IMR-90 (cell line): ENCODE results near the gene TCF12. TPM values are rescaled to one million over a fixed set of nuclear protein-coding genes. Genes with fewer than 3 reads are reported as not detected.

Experiments
- ATAC-seq: fragments of 200-7000 bp; cut with Tn5 transposase; 2 replicates; pipeline ENCODE4 v1.9.1; 2020; ENCODE audit warnings: low read depth, mild to moderate bottlenecking, moderate library complexity
- BruUV-seq: library from RNA; stranded (reverse); fragments of 400-500 nt; replicated peaks from 2 replicates; lab custom pipeline; 2021; lab: Mats Ljungman, UMichigan
- CTCF ChIA-PET: fragments of 300-600 bp; formaldehyde crosslinking; extraction: SDS; loops from one replicate; lab custom pipeline; 2021; ENCODE audit warnings: antibody characterized with exemption; lab: Yijun Ruan, JAX
- POLR2A ChIA-PET: fragments of 300-600 bp; sonication (Branson Sonifier 250); formaldehyde crosslinking; loops from one replicate; lab custom pipeline; 2022; ENCODE audit warnings: antibody characterized with exemption; ENCODE audit not compliant: unreplicated experiment; lab: Charles Lee
- DNase-seq: peaks from one replicate; pipeline ENCODE4 v3.0.0; 2013
- H2AFZ ChIP-seq: replicated peaks from 2 replicates; pipeline ENCODE3; 2013; ENCODE audit warnings: low read length, mild to moderate bottlenecking; ENCODE audit not compliant: poor library complexity
- H2AK5ac ChIP-seq: 2 replicates; pipeline ENCODE4 v1.6.1; 2013; ENCODE audit warnings: low read depth, low read length, inconsistent platforms
- H2AK9ac ChIP-seq: replicated peaks from 2 replicates; pipeline ENCODE3; 2013; ENCODE audit warnings: mild to moderate bottlenecking, low read depth, low read length, moderate library complexity; ENCODE audit not compliant: poor library complexity
- H2BK120ac ChIP-seq: 2 replicates; pipeline ENCODE4 v1.6.1; 2013; ENCODE audit warnings: low read depth, low read length, inconsistent platforms
- H2BK15ac ChIP-seq: 3 replicates; pipeline ENCODE4 v1.6.1; 2013; ENCODE audit warnings: low read depth, low read length, inconsistent platforms
- H2BK20ac ChIP-seq: 2 replicates; pipeline ENCODE4 v1.6.1; 2013; ENCODE audit warnings: low read depth, mild to moderate bottlenecking, inconsistent platforms, low read length, moderate library complexity
- H2BK5ac ChIP-seq: 2 replicates; pipeline ENCODE4 v1.6.1; 2013; ENCODE audit warnings: mild to moderate bottlenecking, low read depth, low read length, inconsistent platforms; ENCODE audit not compliant: poor library complexity, severe bottlenecking
- H3K14ac ChIP-seq: replicated peaks from 2 replicates; pipeline ENCODE4 v1.6.1; 2013; ENCODE audit warnings: low read depth, low read length, inconsistent platforms
- H3K18ac ChIP-seq: 2 replicates; pipeline ENCODE4 v1.6.1; 2013; ENCODE audit warnings: low read depth, low read length, control low read depth
- H3K23ac ChIP-seq: 2 replicates; pipeline ENCODE4 v1.6.1; 2013; ENCODE audit warnings: low read depth, low read length, inconsistent platforms
- H3K27ac ChIP-seq: 2 replicates; pipeline ENCODE4 v1.5.1; 2013; ENCODE audit warnings: mild to moderate bottlenecking, control low read depth, low read length; ENCODE audit not compliant: insufficient read depth
- H3K27me3 ChIP-seq: 2 replicates; pipeline ENCODE4 v1.6.1; 2013; ENCODE audit warnings: low read length; ENCODE audit not compliant: control insufficient read depth, insufficient read depth
- H3K36me3 ChIP-seq: 2 replicates; pipeline ENCODE4 v1.6.1; 2013; ENCODE audit warnings: low read length, mixed read lengths; ENCODE audit not compliant: control insufficient read depth, insufficient read depth
- H3K4ac ChIP-seq: 2 replicates; pipeline ENCODE4 v1.6.1; 2013; ENCODE audit warnings: low read depth, low read length, inconsistent platforms
- H3K4me1 ChIP-seq: 2 replicates; pipeline ENCODE4 v1.6.1; 2013; ENCODE audit warnings: low read length, mixed read lengths; ENCODE audit not compliant: control insufficient read depth, insufficient read depth
- H3K4me2 ChIP-seq: 2 replicates; pipeline ENCODE4 v1.6.1; 2013; ENCODE audit warnings: low read depth, mild to moderate bottlenecking, control low read depth, low read length, moderate library complexity
- H3K4me3 ChIP-seq: 2 replicates; pipeline ENCODE4 v1.5.1; 2013; ENCODE audit warnings: low read depth, mild to moderate bottlenecking, control low read depth, low read length, moderate library complexity; ENCODE audit not compliant: insufficient read depth
- H3K56ac ChIP-seq: 2 replicates; pipeline ENCODE4 v1.6.1; 2013; ENCODE audit warnings: low read length, inconsistent platforms; ENCODE audit not compliant: insufficient read depth; ENCODE audit errors: extremely low read depth
- H3K79me1 ChIP-seq, 2 experiments: 2 replicates each; pipeline ENCODE4 v1.6.1; 2013; ENCODE audit warnings: low read length in 2 of 2, inconsistent platforms in 1 of 2, low read depth in 1 of 2
- H3K9ac ChIP-seq: 2 replicates; pipeline ENCODE4 v1.6.1; 2013; ENCODE audit warnings: low read depth, low read length, control low read depth
- H3K9me1 ChIP-seq: 2 replicates; pipeline ENCODE4 v1.6.1; 2013; ENCODE audit warnings: low read length, inconsistent platforms; ENCODE audit not compliant: insufficient read depth
- H3K9me3 ChIP-seq: 2 replicates; pipeline ENCODE4 v1.6.1; 2013; ENCODE audit warnings: low read length; ENCODE audit not compliant: control insufficient read depth, insufficient read depth
- H4K20me1 ChIP-seq: 2 replicates; pipeline ENCODE4 v1.6.1; 2013; ENCODE audit warnings: low read length, inconsistent platforms; ENCODE audit not compliant: insufficient read depth
- H4K5ac ChIP-seq: 2 replicates; pipeline ENCODE4 v1.6.1; 2013; ENCODE audit warnings: mild to moderate bottlenecking, low read depth, low read length, control low read depth
- H4K8ac ChIP-seq, 2 experiments: 2 replicates each; pipeline ENCODE4 v1.6.1; 2013; ENCODE audit warnings: low read depth in 2 of 2, low read length in 2 of 2, control low read depth in 1 of 2, inconsistent platforms in 1 of 2
- H4K91ac ChIP-seq: 2 replicates; pipeline ENCODE4 v1.6.1; 2013; ENCODE audit warnings: low read depth, low read length, inconsistent platforms; ENCODE audit not compliant: insufficient read depth
- CEBPB ChIP-seq: IDR thresholded peaks from 2 replicates; pipeline ENCODE4 v1.6.1; 2012; ENCODE audit warnings: low read depth, low read length, improper control_type of control experiment
- ELK1 ChIP-seq: fragments of 150-350 bp; IDR thresholded peaks from 2 replicates; pipeline ENCODE4 v1.6.1; 2016; ENCODE audit warnings: low read depth, mild to moderate bottlenecking, low read length, moderate library complexity, borderline replicate concordance
- MAZ ChIP-seq: IDR thresholded peaks from 2 replicates; pipeline ENCODE4 v1.6.1; 2012; ENCODE audit warnings: low read depth, mild to moderate bottlenecking, low read length, improper control_type of control experiment, moderate library complexity, borderline replicate concordance
- NFE2L2 ChIP-seq: fragments of 150-350 bp; IDR thresholded peaks from 2 replicates; pipeline ENCODE4 v1.6.1; 2016; ENCODE audit warnings: low read depth, mild to moderate bottlenecking, low read length
- POLR2A ChIP-seq: IDR thresholded peaks from 2 replicates; pipeline ENCODE4 v1.6.1; 2012; ENCODE audit warnings: mild to moderate bottlenecking, low read depth, low read length
- RAD21 ChIP-seq: IDR thresholded peaks from 2 replicates; pipeline ENCODE4 v1.6.1; 2012; ENCODE audit warnings: low read length, improper control_type of control experiment
- RCOR1 ChIP-seq: IDR thresholded peaks from 2 replicates; pipeline ENCODE4 v1.6.1; 2012; ENCODE audit warnings: mild to moderate bottlenecking, low read length, improper control_type of control experiment; ENCODE audit not compliant: insufficient replicate concordance
- RFX5 ChIP-seq: IDR thresholded peaks from 2 replicates; pipeline ENCODE4 v1.8.0; 2012; ENCODE audit warnings: low read depth, mild to moderate bottlenecking, low read length, moderate library complexity
- USF2 ChIP-seq: fragments of 150-350 bp; IDR thresholded peaks from 2 replicates; pipeline ENCODE4 v1.6.1; 2017; ENCODE audit warnings: mild to moderate bottlenecking, antibody characterized with exemption, low read length, low read depth
- WGBS, 2 experiments: methylation state at CpG; one replicate each; pipeline versions ENCODE4 v1.1.5 to v1.1.7; 2013; ENCODE audit warnings: missing lambda C conversion rate in 2 of 2; ENCODE audit not compliant: insufficient read length in 1 of 2; ENCODE audit errors: extremely low coverage in 2 of 2; 5-methylcytosine and 5-hydroxymethylcytosine counted together
- dilution Hi-C: fragments of 300-500 bp; cut with HindIII; formaldehyde crosslinking; loops from one replicate; pipeline ENCODE4 v1.14.3; 2018; ENCODE audit warnings: low sequenced_read_pairs; ENCODE audit not compliant: unreplicated experiment
- in situ Hi-C: fragments of 300-500 bp; cut with MboI; formaldehyde crosslinking; loops from 3 replicates; pipeline ENCODE4 v1.14.3; 2019; ENCODE audit warnings: low sequenced_read_pairs, inconsistent platforms, mixed read lengths
- intact Hi-C: fragments of 100-400 bp; cut with micrococcal nuclease; formaldehyde crosslinking; loops from 2 replicates; pipeline ENCODE4 v1.10.0; 2022
- polyA plus RNA-seq, 3 experiments: library from polyadenylated mRNA; depleted of rRNA; stranded (reverse); fragments of >200 nt; gene quantifications; 2 replicates each; pipeline ENCODE4 v1.2.3, GENCODE V29; 2012; ENCODE audit warnings: low replicate concordance in 1 of 3
- total RNA-seq: library from RNA; depleted of rRNA; stranded (reverse); fragments of >200 nt; gene quantifications from 2 replicates; pipeline ENCODE4 v1.2.3, GENCODE V29; 2012

TCF12 gene
- total and polyA plus RNA-seq, 2 of the 4 experiments (the other 2 are of a cell fraction), result 79.4 to 160 TPM

GRCh38 chr15:57090496-57090859, 172.0 kb downstream of the TCF12 start:
- no peak overlapping the region for H3K4me2 ChIP-seq
- in situ Hi-C loops, result no loop called here
- DNase-seq, result no peak

More at GRCh38 chr15:57090496-57090859, 172.0 kb downstream of the TCF12 start:
- intact Hi-C loops, result no loop called here
- Histone ChIP-seq H3K23ac (no peak overlapping the region), H4K91ac (no peak overlapping the region), H2BK120ac (no peak overlapping the region), H2BK15ac (no peak overlapping the region), H4K8ac (no peak overlapping the region), H3K18ac (no peak overlapping the region), H2AK9ac (no peak overlapping the region), H2BK20ac (no peak overlapping the region), H4K20me1 (peaks cover 10% of the 10 kb centered on the region; the same call in 1 of the 2 replicates), H3K9ac (no peak overlapping the region), H2AFZ (no peak overlapping the region), H3K79me1 (peaks cover 24 to 55% of the 10 kb centered on the region in 2 experiments), H3K36me3 (peaks cover 2% of the 10 kb centered on the region), H2AK5ac (no peak overlapping the region), H3K4me3 (no peak overlapping the region), H3K27ac (no peak overlapping the region), H3K4me1 (peaks cover 2% of the 10 kb centered on the region; the same call in 1 of the 2 replicates), H3K14ac (no peak overlapping the region), H2BK5ac (no peak overlapping the region), H3K9me1 (0 out of 2 replicates have a peak, but pooled peaks cover 3% of the 10 kb centered on the region), H3K27me3 (no peaks in the 10 kb centered on the region), H3K9me3 (no peaks in the 10 kb centered on the region), H3K4ac (no peak overlapping the region), H3K56ac (no peak overlapping the region), H4K5ac (no peak overlapping the region)
- TF ChIP-seq RCOR1, result no peak
- no peak for TF ChIP-seq RAD21
- no peak for TF ChIP-seq USF2
- no peak for TF ChIP-seq POLR2A
- TF ChIP-seq ELK1, result no peak
- no peak for TF ChIP-seq CEBPB
- no peak for TF ChIP-seq NFE2L2
- TF ChIP-seq RFX5, result no peak
- TF ChIP-seq MAZ, result no peak
- POLR2A ChIA-PET, result no interaction called here
- dilution Hi-C loops, result no loop called here
- no TSS peak for BruUV-seq
- CTCF ChIA-PET, result no interaction called here
- no peak for ATAC-seq
- 70% methylated on average over 2 of the region's 4 CpGs; no CpG with 5 or more reads in 1 of the 2 experiments for WGBS, 2 experiments
